GM10266 (cell line): ENCODE measurements around the gene KIF4A.
"Not testable (repeated sequence)": the region's sequence is repeated elsewhere in the genome, so short reads cannot be mapped to it uniquely, and the experiment has no call there.

ENCODE experiments used
- DNase-seq: peaks from one replicate; pipeline ENCODE4 v3.0.0; 2012; ENCODE audit errors: extremely low spot score
- TF ChIP-seq, protein P1 (sequence below): IDR thresholded peaks from 2 replicates; pipeline ENCODE4 v1.5.1; 2012; ENCODE audit warnings: mild to moderate bottlenecking, low read depth; ENCODE audit not compliant: control insufficient read depth, insufficient read depth; ENCODE audit errors: missing control alignments

The KIF4A gene

DNA sequence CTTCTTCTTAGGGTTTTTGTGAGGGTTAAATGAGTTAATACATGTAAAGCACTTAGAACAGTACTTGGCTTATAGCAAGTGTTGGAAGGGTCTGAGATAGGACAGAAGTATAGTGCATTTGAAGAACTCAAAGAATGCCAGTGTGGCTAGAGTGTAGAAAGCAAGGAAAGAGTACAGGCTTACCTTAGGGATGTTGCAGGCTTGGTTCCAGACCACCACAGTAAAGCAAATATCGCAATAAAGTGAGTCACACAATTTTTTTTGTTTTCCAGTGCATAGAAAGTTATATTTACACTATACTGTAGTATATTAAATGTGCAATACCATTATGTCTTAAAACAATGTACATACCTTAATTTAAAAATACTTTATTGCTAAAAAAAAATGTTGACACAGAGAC lies 41.3 kb downstream of the KIF4A start:
- TF ChIP-seq, protein P1, sequence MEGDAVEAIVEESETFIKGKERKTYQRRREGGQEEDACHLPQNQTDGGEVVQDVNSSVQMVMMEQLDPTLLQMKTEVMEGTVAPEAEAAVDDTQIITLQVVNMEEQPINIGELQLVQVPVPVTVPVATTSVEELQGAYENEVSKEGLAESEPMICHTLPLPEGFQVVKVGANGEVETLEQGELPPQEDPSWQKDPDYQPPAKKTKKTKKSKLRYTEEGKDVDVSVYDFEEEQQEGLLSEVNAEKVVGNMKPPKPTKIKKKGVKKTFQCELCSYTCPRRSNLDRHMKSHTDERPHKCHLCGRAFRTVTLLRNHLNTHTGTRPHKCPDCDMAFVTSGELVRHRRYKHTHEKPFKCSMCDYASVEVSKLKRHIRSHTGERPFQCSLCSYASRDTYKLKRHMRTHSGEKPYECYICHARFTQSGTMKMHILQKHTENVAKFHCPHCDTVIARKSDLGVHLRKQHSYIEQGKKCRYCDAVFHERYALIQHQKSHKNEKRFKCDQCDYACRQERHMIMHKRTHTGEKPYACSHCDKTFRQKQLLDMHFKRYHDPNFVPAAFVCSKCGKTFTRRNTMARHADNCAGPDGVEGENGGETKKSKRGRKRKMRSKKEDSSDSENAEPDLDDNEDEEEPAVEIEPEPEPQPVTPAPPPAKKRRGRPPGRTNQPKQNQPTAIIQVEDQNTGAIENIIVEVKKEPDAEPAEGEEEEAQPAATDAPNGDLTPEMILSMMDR, result no peak
- no peak for DNase-seq

- TF ChIP-seq, protein P1, result no peak
- DNase-seq, result no peak
Measured at GRCh38 chrX:70332600-70332999, 42.7 kb downstream of the KIF4A start.

- DNase-seq, result no peak
- TF ChIP-seq, protein P1, result no peak
Measured at GRCh38 chrX:70336767-70337166, 46.9 kb downstream of the KIF4A start.

DNA sequence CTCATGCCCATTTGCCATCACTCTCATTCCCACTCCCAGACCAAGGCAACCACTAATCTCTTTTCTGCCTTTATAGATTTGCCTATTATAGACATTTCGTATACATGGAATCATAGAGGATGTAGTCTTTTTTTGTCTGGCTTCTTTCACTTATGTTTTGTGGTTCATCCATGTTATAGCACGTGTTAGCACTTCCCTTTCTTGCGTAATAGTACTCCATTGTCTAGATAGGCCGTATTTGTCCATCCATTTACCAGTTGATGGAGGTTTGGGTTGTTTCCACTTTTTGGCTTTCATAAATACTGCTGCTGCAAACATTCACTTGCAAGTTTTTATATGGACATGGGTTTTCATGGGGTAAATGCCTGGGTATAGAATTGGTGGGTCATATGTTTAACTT lies 48.4 kb downstream of the KIF4A start:
- TF ChIP-seq, protein P1, result no peak
- no peak for DNase-seq

- no peak for DNase-seq
- TF ChIP-seq, protein P1, result no peak
Measured at GRCh38 chrX:70343435-70343834, 53.5 kb downstream of the KIF4A start.

- no peak for DNase-seq
- TF ChIP-seq, protein P1, result no peak
Measured at GRCh38 chrX:70346418-70347070, 56.6 kb downstream of the KIF4A start.

DNA sequence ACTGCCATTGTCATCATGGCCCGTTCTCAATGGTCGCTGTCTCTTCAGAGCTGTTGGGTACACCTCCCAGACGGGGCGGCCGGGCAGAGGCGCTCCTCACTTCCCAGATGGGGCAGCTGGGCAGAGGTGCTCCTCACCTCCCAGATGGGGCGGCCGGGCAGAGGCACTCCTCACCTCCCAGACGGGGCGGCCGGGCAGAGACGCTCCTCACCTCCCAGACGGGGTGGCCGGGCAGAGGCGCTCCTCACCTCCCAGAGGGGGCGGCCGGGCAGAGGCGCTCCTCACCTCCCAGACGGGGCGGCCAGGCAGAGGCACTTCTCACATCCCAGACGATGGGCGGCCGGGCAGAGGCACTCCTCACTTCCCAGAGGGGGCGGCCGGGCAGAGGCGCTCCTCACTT lies 58.9 kb downstream of the KIF4A start:
- DNase-seq, result not testable (repeated sequence)

DNA sequence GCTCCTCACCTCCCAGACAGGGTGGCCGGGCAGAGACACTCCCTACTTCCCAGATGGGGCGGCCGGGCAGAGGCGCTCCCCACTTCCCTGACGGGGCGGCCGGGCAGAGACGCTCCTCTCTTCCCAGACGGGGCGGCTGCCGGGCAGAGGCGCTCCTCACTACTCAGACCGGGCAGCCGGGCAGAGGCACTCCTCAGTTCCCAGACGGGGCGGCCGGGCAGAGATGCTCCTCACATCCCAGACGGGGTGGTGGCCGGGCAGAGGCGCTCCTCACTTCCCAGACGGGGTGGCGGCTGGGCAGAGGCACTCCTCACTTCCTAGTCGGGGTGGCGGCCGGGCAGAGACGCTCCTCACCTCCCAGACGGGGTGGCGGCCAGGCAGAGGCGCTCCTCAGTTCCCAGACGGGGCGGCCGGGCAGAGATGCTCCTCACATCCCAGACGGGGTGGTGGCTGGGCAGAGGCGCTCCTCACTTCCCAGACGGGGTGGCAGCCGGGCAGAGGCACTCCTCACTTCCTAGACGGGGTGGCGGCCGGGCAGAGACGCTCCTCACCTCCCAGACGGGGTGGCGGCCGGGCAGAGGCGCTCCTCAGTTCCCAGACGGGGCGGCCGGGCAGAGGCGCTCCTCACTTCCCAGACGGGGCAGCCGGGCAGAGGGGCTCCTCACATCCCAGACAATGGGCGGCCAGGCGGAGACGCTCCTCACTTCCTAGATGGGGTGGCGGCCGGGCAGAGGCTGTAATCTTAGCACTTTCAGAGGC lies 59.6 kb downstream of the KIF4A start:
- DNase-seq, result not testable (repeated sequence)
